ENCODE data around the gene CELF4. TPM values are rescaled to one million over a fixed set of nuclear protein-coding genes. Genes with fewer than 3 reads are reported as not detected.

Gene CELF4
- total and polyA plus RNA-seq, 2 donors (not counting 3 experiments of a cell fraction or from before 2014, with no cell fraction given) = not detected

DNA sequence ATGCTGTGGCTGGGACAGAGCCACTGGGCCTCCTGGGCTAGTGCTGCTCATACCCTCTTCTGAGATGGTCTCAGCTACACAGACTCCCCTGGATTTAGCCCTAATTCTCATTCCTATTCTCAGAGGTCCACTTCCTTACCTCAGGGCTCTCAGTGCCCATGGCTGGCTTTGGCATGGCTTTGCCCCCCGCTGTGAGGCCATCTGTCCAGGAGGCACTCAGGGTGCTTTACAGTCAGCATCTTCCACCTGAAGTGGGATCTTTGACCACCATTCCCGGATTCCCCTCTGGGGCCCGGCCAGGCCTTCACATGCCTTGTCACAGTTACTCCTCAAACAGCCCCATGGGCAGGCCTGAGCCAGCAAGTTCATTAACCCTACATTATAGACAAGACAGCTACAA lies 161.8 kb downstream of the CELF4 start:
- POLR2A ChIA-PET = no interaction called here
- Histone ChIP-seq H3K9ac (replicated peaks; ENCODE audit: extremely low read depth, insufficient read depth, low read length) (no peak overlapping the region), H3K27ac (ENCODE audit: insufficient read depth, low read depth, low read length) (no peak overlapping the region), H3K9me3 (replicated peaks; ENCODE audit: control insufficient read depth, insufficient read depth, low read length) (no peaks in the 10 kb centered on the region), H3K79me2 (ENCODE audit: control insufficient read depth, insufficient read depth, low read length) (no peaks in the 10 kb centered on the region), H3K27me3 (ENCODE audit: control insufficient read depth in 2 of 2, insufficient read depth in 2 of 2, low read length in 2 of 2) (no peaks in the 10 kb centered on the region), H4K20me1 (replicated peaks; ENCODE audit: control insufficient read depth, extremely low read depth, insufficient read depth, low read length) (no peaks in the 10 kb centered on the region), H3K4me2 (ENCODE audit: insufficient read depth, low read length) (no peak overlapping the region), H2AFZ (ENCODE audit: low read depth, low read length) (no peak overlapping the region), H3K9me1 (replicated peaks; ENCODE audit: control insufficient read depth, extremely low read depth, insufficient read depth, low read length) (no peaks in the 10 kb centered on the region), H3K4me1 (ENCODE audit: control insufficient read depth, extremely low read depth, insufficient read depth, low read length) (no peaks in the 10 kb centered on the region), H3K36me3 (ENCODE audit: control insufficient read depth in 2 of 2, extremely low read depth in 1 of 2, insufficient read depth in 2 of 2, low read length in 2 of 2) (no peaks in the 10 kb centered on the region), H3K4me3 (replicated peaks in 1 of 3; ENCODE audit: insufficient read depth in 1 of 3, low read depth in 1 of 3, low read length in 3 of 3) (no peak overlapping the region)
- no peak for DNase-seq (ENCODE audit: low read depth, low spot score)
- intact Hi-C loops (cut with micrococcal nuclease) (no loop called here), dilution Hi-C loops (cut with MboI; ENCODE audit: extremely low pct_ligation_motif_present, low sequenced_read_pairs) (no loop called here)
- TF ChIP-seq CTCF (IDR thresholded peaks at IDR 0.05; ENCODE audit: extremely low read depth in 1 of 2, insufficient read depth in 1 of 2, low read depth in 1 of 2, low read length in 2 of 2) (no peak), MYC (IDR thresholded peaks at IDR 0.05; ENCODE audit: low read depth, low read length) (no peak), POLR2A (IDR thresholded peaks at IDR 0.05; ENCODE audit: low read depth, low read length) (no peak), JUN (IDR thresholded peaks at IDR 0.05; ENCODE audit: borderline replicate concordance, insufficient read depth, insufficient read length, low read depth) (no peak), GATA2 (IDR thresholded peaks at IDR 0.05; ENCODE audit: insufficient read depth, insufficient read length, low read depth, low read length) (no peak), POLR2AphosphoS5 (IDR thresholded peaks at IDR 0.05; ENCODE audit: insufficient read depth, low read depth, low read length) (no peak), EZH2 (IDR thresholded peaks at IDR 0.05; ENCODE audit: borderline replicate concordance, low read depth, low read length, severe bottlenecking) (no peak), FOS (IDR thresholded peaks at IDR 0.05; ENCODE audit: borderline replicate concordance, insufficient read depth, low read length) (no peak)
- TF ChIP-seq, protein P1, sequence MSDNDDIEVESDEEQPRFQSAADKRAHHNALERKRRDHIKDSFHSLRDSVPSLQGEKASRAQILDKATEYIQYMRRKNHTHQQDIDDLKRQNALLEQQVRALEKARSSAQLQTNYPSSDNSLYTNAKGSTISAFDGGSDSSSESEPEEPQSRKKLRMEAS (IDR thresholded peaks at IDR 0.05; ENCODE audit: insufficient read depth, insufficient read length) = no peak
- FAIRE-seq = no peak
- no TSS peak for BruUV-seq (replicated peaks)
- CTCF ChIA-PET = no interaction called here
